ENCODE data around the gene S1PR4. TPM values are rescaled to one million over a fixed set of nuclear protein-coding genes. Genes with fewer than 3 reads are reported as not detected.

Gene S1PR4
- total and polyA plus RNA-seq, 9 of the 15 experiments (the other 6 are each of a cell fraction or from before 2014, with no cell fraction given): 0.27 TPM; not detected in 8

DNA sequence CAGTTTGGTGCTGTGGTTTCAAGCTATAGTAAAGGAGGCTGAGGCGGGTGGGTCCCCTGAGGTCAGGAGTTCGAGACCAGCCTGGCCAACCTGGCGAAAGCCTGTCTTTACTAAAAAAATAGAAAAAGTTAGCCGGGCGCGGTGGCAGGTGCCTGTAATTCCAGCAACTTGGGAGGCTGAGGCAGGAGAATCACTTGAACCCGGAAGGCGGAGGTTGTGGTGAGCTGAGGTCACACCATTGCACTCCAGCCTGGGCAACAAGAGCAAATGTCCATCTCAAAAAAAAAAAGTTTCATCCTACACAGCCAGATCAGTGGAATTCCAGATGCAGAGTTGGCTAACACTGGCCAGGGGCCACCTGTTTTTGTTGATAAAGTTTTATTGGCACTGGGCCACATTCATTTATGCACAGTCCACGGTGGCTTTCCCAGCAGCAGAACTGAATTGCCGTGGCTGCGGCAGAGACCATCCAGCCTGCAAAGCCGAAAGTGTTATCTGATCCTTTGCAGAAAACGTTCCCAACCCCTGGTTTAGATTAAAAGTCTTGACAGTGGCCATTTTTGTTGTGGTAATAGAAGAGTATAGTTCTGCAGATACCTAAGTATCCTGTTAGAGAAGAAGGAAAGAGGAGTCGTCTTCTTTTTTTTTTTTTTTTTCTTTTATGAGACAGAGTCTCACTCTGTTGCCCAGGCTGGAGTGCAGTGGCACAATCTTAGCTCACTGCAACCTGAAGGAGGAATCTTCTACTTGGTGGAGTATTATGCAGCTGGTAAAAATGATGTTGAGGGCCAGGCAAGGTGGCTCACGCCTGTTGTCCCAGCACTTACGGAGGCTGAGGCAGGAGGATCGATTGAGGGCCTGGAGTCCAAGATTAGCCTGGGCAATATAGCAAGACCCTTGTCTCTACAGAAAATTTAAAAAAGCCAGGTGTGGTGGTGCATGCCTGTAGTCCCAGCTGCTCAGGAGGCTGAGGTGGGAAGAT, 15.8 kb downstream of the S1PR4 start (continued):
- TF ChIP-seq KAT7 (CRISPR knock-in tag; IDR thresholded peaks at IDR 0.05; ENCODE audit: borderline replicate concordance) (peak; percentile 84; the same call in 1 of the 2 replicates), JUND (IDR thresholded peaks at IDR 0.05; ENCODE audit: borderline replicate concordance, low read depth, low read length) (peak; percentile 8; the same call in 1 of the 2 replicates), JUND (tag; IDR thresholded peaks at IDR 0.05; ENCODE audit: borderline replicate concordance, low read depth, low read length) (no peak), OTX1 (CRISPR knock-in tag; IDR thresholded peaks at IDR 0.05) (no peak), ZNF436 (CRISPR knock-in tag; IDR thresholded peaks at IDR 0.05) (no peak), SMARCA4 (IDR thresholded peaks at IDR 0.05) (peak; percentile 75), HDAC3 (IDR thresholded peaks at IDR 0.05; ENCODE audit: borderline replicate concordance, partially characterized antibody) (no peak), ZNF449 (CRISPR knock-in tag; IDR thresholded peaks at IDR 0.05) (no peak), TCF3 (CRISPR knock-in tag; IDR thresholded peaks at IDR 0.05) (peak; percentile 89), MNT (conservative IDR thresholded peaks at IDR 0.05) (peak; percentile 59 to 71; a peak in 3 of 4 replicates), SIX5 (IDR thresholded peaks at IDR 0.05; ENCODE audit: borderline replicate concordance in 1 of 2, insufficient read depth in 1 of 2, low read depth in 1 of 2, low read length in 2 of 2) (no peak), BHLHE40 (IDR thresholded peaks at IDR 0.05; ENCODE audit: low read length) (peak; percentile 31; the same call in 1 of the 2 replicates), LEF1 (IDR thresholded peaks at IDR 0.05) (peak; percentile 51; the same call in 1 of the 2 replicates), SMARCE1 (IDR thresholded peaks at IDR 0.05) (0 out of 2 replicates have a peak, but pooled peaks have one; percentile 63), EHMT2 (IDR thresholded peaks at IDR 0.05) (no peak), KAT2B (IDR thresholded peaks at IDR 0.05; ENCODE audit: low read depth, low read length) (no peak), VEZF1 (CRISPR knock-in tag; IDR thresholded peaks at IDR 0.05) (peak; percentile 40; the same call in 1 of the 2 replicates), SNIP1 (IDR thresholded peaks at IDR 0.05; ENCODE audit: low read depth) (no peak), HMG20B (CRISPR knock-in tag; IDR thresholded peaks at IDR 0.05) (no peak), PTTG1 (tag; IDR thresholded peaks at IDR 0.05; ENCODE audit: low read depth) (no peak)
- TF ChIP-seq, protein P1, sequence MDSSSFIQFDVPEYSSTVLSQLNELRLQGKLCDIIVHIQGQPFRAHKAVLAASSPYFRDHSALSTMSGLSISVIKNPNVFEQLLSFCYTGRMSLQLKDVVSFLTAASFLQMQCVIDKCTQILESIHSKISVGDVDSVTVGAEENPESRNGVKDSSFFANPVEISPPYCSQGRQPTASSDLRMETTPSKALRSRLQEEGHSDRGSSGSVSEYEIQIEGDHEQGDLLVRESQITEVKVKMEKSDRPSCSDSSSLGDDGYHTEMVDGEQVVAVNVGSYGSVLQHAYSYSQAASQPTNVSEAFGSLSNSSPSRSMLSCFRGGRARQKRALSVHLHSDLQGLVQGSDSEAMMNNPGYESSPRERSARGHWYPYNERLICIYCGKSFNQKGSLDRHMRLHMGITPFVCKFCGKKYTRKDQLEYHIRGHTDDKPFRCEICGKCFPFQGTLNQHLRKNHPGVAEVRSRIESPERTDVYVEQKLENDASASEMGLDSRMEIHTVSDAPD (CRISPR knock-in tag; IDR thresholded peaks at IDR 0.05): no peak

All from K562 (cell line).